HG03045 (cell line): ENCODE data around the gene MTHFR.
"Not testable (repeated sequence)": the region's sequence is repeated elsewhere in the genome, so short reads cannot be mapped to it uniquely, and the experiment has no call there.

Source experiments
- ATAC-seq: cut with Tn5 transposase; IDR thresholded peaks from one replicate; pipeline ENCODE4 v1.9.1; 2021; ENCODE audit warnings: mild to moderate bottlenecking, moderate library complexity; ENCODE audit not compliant: unreplicated experiment

The MTHFR gene

DNA sequence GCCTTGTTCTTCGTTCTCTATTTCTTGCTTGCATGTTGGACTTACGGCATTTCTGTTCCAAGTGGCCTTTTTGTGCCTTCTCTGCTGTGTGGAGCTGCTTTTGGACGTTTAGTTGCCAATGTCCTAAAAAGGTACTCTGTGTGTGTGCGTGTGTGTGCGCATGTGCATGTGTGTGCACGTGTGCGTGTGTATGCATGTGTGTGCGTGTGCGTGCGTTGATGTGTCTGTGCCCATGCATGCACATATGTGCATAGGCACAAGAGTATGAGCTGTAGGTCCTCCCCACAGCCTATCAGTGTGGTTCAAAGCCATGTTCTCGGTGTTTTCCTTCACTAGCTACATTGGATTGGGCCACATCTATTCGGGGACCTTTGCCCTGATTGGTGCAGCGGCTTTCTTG lies 28.1 kb upstream of the MTHFR start:
- ATAC-seq = no peak

- ATAC-seq = no peak
These were observed 27.7 kb upstream of the MTHFR start for GRCh38 chr1:11833497-11833896.

- no peak for ATAC-seq
These were observed 26.4 kb upstream of the MTHFR start for GRCh38 chr1:11831945-11832725.

DNA sequence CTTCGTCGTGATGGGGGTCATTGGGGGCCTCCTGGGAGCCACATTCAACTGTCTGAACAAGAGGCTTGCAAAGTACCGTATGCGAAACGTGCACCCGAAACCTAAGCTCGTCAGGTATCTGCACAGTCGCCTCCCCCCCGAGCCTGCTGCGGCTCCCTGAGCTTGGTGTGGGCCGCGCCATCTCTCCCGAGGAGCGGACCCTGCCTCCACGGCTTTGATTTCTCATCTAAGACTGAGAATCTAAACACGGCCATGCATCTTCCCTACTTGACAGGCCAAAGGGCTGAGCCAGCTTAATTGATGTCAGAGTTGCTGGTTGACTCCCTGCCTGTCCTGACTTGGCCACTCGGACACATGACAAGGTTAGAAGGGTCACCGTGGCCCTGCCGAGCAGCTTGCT lies 22.7 kb upstream of the MTHFR start:
- ATAC-seq = no peak

DNA sequence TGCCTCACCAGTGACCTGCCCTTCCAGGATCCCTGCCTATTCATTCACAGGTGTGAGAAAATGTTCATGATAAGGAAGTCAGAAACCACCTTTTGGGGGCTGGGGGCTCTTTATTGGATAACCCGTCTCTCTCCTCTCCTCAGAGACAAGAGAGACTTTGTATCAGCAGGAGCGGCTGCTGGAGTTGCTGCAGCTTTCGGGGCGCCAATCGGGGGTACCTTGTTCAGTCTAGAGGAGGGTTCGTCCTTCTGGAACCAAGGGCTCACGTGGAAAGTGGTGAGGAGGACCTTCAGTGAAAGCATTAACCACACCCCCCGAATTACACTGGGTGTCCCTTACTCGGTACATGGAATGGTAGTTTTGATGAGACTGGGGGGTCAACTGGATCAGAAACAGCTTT lies 21.2 kb upstream of the MTHFR start:
- no peak for ATAC-seq

DNA sequence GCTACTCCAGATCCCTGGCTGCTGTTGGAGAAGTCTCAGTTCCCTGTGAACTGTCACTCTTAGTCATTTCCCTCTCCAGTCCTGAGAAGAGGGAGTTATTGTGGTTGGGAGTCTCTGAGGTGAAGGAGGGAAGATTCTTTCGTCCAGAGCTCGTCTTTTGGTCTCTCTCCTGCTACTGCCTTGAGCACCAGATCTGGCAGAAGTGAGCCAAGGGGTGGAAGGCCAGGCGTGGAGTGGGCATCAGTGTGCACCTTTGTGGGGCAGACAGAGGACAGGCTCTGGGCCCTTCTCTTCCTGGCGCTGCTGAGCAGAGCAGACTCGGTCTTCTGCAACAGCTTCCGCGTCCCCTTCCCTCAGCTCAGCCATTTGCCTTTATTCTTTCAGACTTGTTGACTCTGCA lies 19.4 kb upstream of the MTHFR start:
- ATAC-seq = no peak

DNA sequence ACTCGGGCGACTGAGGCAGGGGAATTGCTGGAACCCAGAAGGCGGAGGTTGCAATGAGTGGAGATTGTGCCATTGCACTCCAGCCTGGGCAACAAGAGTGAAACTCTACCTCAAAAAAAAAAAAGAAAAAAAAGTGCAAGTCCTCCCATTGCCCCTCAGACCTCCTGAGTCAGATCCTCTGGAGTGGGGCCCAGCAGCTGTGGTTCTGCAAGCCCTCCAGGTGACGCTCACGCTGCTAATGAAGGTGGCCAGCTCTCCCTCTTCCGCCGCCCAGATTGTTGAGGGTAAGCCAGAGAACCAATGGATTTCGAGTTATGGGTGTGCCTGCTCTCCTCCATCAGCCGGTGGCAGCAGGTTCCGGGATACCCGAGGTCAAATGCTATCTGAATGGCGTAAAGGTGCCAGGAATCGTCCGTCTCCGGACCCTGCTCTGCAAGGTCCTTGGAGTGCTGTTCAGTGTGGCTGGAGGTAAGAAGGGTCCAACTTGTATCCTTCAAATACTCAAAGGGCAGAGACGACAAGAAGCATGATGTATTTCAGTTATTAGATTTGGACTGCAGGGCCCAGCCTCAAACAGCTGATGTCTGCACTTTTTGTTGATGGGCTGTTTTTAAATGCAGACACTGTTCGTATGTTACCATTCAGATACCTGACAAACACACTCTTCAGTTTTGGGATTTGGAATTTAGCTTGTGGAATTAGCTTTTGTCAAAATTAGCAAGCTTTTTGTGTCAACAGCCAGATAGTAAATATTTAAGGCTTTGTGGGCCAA lies 17.8 kb upstream of the MTHFR start:
- ATAC-seq = no peak

GRCh38 chr1:11822091-11822490 lies 16.3 kb upstream of the MTHFR start:
- ATAC-seq = no peak

DNA sequence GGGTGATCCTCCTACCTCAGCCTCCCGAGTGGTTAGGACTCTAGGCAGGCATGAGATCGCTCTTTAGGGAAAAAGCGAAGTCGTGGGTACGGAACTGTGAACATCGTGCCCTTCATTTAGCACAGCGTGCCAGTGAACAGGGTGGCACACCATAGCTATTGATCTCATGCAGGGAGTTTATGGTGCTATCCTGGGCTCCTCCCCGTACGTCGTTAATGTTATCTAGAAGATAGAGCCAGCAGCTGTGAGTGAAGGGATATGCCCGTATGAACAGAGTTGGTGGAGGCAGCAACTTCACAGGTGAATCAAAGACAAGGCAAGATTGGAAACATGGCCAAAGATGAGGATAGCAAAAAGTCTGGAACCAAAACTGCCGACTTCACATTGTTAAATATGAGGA lies 11.4 kb upstream of the MTHFR start:
- no peak for ATAC-seq

- no peak for ATAC-seq
These were observed 7.3 kb upstream of the MTHFR start for GRCh38 chr1:11813021-11813420.

DNA sequence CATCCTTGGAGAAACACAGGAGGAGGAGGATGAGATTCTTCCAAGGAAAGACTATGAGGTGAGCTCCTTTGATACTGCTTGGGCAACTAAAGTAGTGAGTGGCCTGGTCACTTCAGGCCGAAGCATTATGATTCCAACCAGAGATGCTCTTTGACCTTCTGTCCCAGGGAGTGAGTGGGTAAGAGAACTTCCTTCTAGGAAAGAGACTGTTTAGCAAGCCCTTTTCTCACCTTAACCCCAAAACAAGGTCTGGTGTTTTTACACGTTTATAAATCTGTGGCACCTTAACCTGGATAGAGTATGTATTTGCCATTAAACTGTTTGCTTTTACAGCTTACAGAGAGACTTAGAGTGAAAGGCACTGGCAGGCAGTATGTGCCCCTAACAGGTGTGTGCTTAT lies 1.4 kb upstream of the MTHFR start:
- no peak for ATAC-seq

GRCh38 chr1:11806307-11806936 lies 658 bp upstream of the MTHFR start:
- ATAC-seq = peak; percentile 47

DNA sequence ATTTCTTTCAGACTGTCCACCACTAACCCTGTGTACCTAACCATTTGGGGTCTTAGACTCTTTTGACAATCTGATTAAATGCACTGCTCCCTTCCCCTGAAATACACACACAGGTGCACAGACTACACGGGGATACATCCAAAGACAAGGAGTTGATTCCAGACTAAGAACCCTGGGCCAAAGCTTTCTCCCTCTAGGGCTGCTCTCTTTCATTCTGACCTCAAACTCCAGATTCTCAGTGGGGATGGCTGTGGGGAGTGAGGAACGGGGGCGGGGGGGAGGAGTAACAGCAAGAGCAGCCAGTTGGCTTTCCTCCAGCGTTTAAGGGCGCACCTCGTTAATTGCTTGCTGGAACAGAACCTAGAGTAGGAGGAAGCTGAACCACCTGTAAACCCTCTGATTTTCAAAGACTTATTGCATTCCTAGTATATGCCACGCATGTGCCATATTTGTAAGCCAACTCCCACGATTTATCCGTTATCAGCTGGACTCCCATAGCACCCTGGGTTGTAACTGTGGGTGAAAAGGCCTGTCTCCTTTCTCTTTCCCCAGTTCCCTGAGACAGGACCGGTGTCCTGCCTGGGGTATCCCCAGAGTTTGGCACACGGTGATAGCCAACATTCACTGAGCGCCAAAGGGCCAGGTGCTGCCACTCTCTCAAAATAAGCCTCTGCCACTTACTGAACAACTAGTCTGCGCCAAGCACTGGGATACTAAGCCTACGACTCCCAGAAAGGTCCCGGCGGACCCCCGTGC lies 920 bp downstream of the MTHFR start:
- no peak for ATAC-seq

- ATAC-seq = not testable (repeated sequence)
These were observed 1.7 kb downstream of the MTHFR start for GRCh38 chr1:11803924-11804665.

DNA sequence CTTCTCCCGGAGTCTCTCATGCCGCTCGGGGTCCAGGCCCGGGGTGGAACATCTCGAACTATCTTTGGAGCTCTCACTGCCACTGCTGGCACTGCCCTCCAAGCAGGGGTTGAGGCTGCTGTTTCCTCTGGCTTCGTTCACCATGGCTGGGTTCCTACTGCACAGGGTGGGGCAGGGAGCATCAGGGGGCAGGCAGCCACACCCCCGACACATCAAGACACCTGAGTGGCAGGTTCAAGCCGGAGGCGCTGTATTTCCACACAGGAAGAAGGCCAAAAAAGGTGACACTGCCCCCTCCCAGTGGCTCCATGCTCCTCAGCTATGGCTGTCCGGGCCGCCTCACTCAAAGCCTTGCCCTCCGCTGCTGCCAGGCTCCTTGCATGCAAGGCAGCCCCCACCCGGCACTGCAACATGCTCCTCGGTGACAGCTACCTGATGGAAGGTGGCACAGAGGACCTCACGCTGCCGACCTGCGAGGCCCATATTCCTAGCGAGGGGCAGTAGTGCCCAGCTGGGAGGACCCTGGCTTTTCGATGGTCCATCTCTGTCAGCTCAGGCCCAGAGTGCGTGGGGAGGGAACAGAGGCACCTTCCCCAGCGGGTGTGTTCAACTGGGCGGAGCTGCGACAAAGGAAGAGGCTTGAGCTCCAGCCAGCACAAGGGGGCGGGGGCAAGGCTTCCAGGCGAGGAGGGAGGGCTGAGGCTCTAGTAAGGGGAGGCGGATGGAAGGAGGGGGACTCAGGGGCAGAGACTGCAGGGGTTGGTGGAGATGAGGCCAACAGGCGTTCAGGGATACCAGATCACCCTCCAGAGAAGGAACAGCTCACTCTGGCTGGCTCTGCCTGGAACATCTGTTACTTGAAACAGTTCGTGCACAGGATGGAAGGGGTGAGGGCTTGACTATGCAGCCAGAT lies 2.5 kb downstream of the MTHFR start:
- no peak for ATAC-seq

GRCh38 chr1:11802616-11802972 lies 3.2 kb downstream of the MTHFR start:
- no peak for ATAC-seq

DNA sequence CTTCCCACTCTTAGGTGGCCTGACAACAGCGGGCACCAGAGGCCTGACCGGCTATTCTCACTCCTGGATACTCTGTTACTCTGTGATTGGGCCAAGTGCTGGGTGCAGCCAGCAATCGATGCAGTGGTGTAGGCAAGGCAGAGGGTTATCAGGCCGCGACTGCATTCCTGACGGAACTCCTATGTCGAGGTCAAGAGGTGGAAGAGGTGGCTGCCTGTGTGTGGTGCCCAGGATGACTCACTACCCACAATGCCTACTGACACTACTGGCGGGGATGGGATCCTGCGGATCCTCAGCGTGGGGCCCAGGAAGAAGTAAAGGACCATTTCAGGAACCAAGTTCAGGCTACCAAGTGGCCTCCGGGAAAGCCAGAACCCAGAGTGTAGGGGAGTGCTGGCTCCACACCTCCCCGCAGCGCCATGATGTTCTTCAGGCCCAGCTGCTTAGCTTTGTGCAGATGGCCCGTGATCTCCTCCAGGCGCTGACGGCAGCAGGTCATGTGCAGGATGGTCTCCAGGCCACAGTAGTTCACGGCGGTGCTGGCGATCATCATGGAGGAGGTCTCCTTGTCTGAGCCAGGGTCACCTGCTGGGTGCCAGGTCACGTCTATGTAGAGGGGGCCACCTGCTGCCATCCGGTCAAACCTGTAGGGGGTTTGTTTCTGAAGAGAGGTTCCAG lies 4.9 kb downstream of the MTHFR start:
- no peak for ATAC-seq

DNA sequence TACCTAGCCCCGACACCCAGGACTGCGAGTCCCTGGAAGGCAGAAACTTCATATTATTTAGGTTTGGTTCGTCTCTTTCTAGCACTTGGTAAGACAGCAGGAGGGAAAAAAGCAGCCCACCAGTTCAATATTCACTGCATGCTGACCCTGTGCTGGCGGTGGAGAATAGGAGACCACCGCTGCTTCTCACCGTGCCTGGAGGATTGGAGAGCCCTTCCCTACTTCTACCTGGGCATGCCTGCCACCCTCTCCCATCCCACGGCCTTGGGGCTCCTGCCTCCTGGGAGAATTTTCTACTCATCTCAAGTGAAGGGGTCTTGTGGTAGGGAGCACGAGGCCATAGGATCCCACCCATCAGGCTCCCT lies 5.4 kb downstream of the MTHFR start:
- no peak for ATAC-seq

- ATAC-seq = no peak
These were observed 5.9 kb downstream of the MTHFR start for GRCh38 chr1:11799896-11800295.
